Testis (tissue), 3 donors: Measurements from ENCODE around the gene FOSL1. TPM values are rescaled to one million over a fixed set of nuclear protein-coding genes. Genes with fewer than 3 reads are reported as not detected.

Source experiments
- DNase-seq: peaks from one replicate; pipeline ENCODE4 v3.0.0-alpha.2; 2019
- H3K27ac ChIP-seq, 2 donors: fragments of 200-600 bp; sonication (generic); one replicate each; pipeline ENCODE4 v1.5.1; 2019
- H3K27me3 ChIP-seq: fragments of 200-600 bp; sonication (generic); one replicate; pipeline ENCODE4 v1.5.1; 2019
- H3K36me3 ChIP-seq: fragments of 200-600 bp; sonication (generic); one replicate; pipeline ENCODE4 v1.5.1; 2017; ENCODE audit warnings: low read depth; ENCODE audit errors: missing control alignments
- H3K4me1 ChIP-seq: fragments of 200-600 bp; sonication (generic); one replicate; pipeline ENCODE4 v1.5.1; 2019
- H3K4me3 ChIP-seq, 2 donors: fragments of 200-600 bp; sonication (generic); one replicate each; pipeline ENCODE4 v1.5.1; 2017 to 2019
- H3K9me3 ChIP-seq: fragments of 200-600 bp; sonication (generic); one replicate; pipeline ENCODE4 v1.5.1; 2017
- CTCF ChIP-seq, 3 experiments: fragments of 450-650 bp in 2 of 3; fragments of 200-600 bp in 1 of 3; sonication (generic) in 1 of 3; IDR thresholded peaks; one replicate each; pipeline ENCODE4 v1.5.1; 2016 to 2019; ENCODE audit warnings: antibody characterized with exemption in 3 of 3, mild to moderate bottlenecking in 2 of 3, moderate library complexity in 1 of 3
- POLR2A ChIP-seq: fragments of 450-650 bp; IDR thresholded peaks from one replicate; pipeline ENCODE4 v1.6.1; 2017; ENCODE audit warnings: antibody characterized with exemption, mild to moderate bottlenecking, moderate library complexity
- WGBS, 2 donors: methylation state at CpG; one replicate each; pipeline ENCODE4 v1.1.5; 2018; 5-methylcytosine and 5-hydroxymethylcytosine counted together
- intact Hi-C: fragments of 100-400 bp; cut with DNase I; formaldehyde crosslinking; loops from one replicate; pipeline ENCODE4 v1.15.1; 2023; ENCODE audit warnings: low total_unique reads
- polyA plus RNA-seq: library from polyadenylated mRNA; stranded (reverse); fragments of 350-450 nt; fragmentation: Illumina TruSeq; extraction: RNeasy Lipid Tissue Mini Kit (QIAGEN cat#74804); gene quantifications from one replicate; pipeline ENCODE4 v1.2.3, GENCODE V29; 2014; ENCODE audit warnings: low read depth, low replicate concordance; ENCODE audit not compliant: insufficient read depth
- total RNA-seq, 2 donors: library from RNA; depleted of rRNA; stranded (reverse); fragments of >200 nt; gene quantifications; one replicate each; pipeline ENCODE4 v1.2.3, GENCODE V29; 2016

FOSL1 gene
- total and polyA plus RNA-seq, 3 donors from 2014 or later = 1.7 to 2.0 (median 1.7) TPM

- 59% methylated on average over 13 of the region's 13 CpGs for WGBS, 2 donors
- Histone ChIP-seq H3K4me3 (no peak overlapping the region), H3K4me1 (peaks cover 14% of the 10 kb centered on the region), H3K9me3 (no peaks in the 10 kb centered on the region), H3K36me3 (no peaks in the 10 kb centered on the region), H3K27ac (no peak overlapping the region), H3K27me3 (no peaks in the 10 kb centered on the region)
- intact Hi-C loops = no loop called here
- no peak for DNase-seq
- no peak for TF ChIP-seq POLR2A
- TF ChIP-seq CTCF (IDR thresholded peaks at IDR 0.05) = no peak
These were observed 31.8 kb upstream of the FOSL1 start for GRCh38 chr11:65931773-65932557.

- no peak for TF ChIP-seq CTCF (IDR thresholded peaks at IDR 0.05)
- no peak for TF ChIP-seq POLR2A
- intact Hi-C loops = no loop called here
- Histone ChIP-seq H3K27ac (no peak overlapping the region), H3K9me3 (no peaks in the 10 kb centered on the region), H3K4me1 (peaks cover 14% of the 10 kb centered on the region), H3K4me3 (no peak overlapping the region), H3K36me3 (no peaks in the 10 kb centered on the region), H3K27me3 (no peaks in the 10 kb centered on the region)
- DNase-seq = no peak
- 63 to 69% methylated on average over 6 of the region's 6 CpGs for WGBS, 2 donors
These were observed 28.5 kb upstream of the FOSL1 start for GRCh38 chr11:65928667-65929066.

- H3K27me3 ChIP-seq = no peaks in the 10 kb centered on the region
- H3K36me3 ChIP-seq = no peaks in the 10 kb centered on the region
- intact Hi-C loops = no loop called here
- 68 to 70% methylated on average over 6 to 9 of the region's 9 CpGs for WGBS, 2 donors
- H3K4me3 ChIP-seq = no peak overlapping the region
- no peak overlapping the region for H3K27ac ChIP-seq
- DNase-seq = no peak
- peaks cover 14% of the 10 kb centered on the region for H3K4me1 ChIP-seq
- no peak for TF ChIP-seq POLR2A
- no peak for TF ChIP-seq CTCF (IDR thresholded peaks at IDR 0.05)
- H3K9me3 ChIP-seq = no peaks in the 10 kb centered on the region
These were observed 27.8 kb upstream of the FOSL1 start for GRCh38 chr11:65927904-65928397.

GRCh38 chr11:65925397-65925796 is 25.2 kb upstream of the FOSL1 start:
- H3K36me3 ChIP-seq = no peaks in the 10 kb centered on the region
- no peak overlapping the region for H3K27ac ChIP-seq
- intact Hi-C loops = no loop called here
- no peaks in the 10 kb centered on the region for H3K27me3 ChIP-seq
- 50 to 51% methylated on average over 2 of the region's 2 CpGs for WGBS, 2 donors
- TF ChIP-seq CTCF (IDR thresholded peaks at IDR 0.05) (no peak), POLR2A (no peak)
- no peak for DNase-seq
- H3K4me1 ChIP-seq = peaks cover 9% of the 10 kb centered on the region
- no peaks in the 10 kb centered on the region for H3K9me3 ChIP-seq
- H3K4me3 ChIP-seq = no peak overlapping the region

GRCh38 chr11:65922565-65922964 is 22.4 kb upstream of the FOSL1 start:
- Histone ChIP-seq H3K9me3 (no peaks in the 10 kb centered on the region), H3K27ac (no peak overlapping the region), H3K4me1 (peaks cover 18% of the 10 kb centered on the region), H3K4me3 (no peak overlapping the region), H3K36me3 (no peaks in the 10 kb centered on the region), H3K27me3 (no peaks in the 10 kb centered on the region)
- no peak for DNase-seq
- 77 to 88% methylated on average over 3 of the region's 3 CpGs for WGBS, 2 donors
- TF ChIP-seq POLR2A (no peak), CTCF (IDR thresholded peaks at IDR 0.05) (no peak)
- intact Hi-C loops = no loop called here
